ENCODE measurements around the gene DNAH2.

DNAH2 gene

GRCh38 chr17:7732981-7733539 lies 15.5 kb downstream of the DNAH2 start:
- no peak for DNase-seq

- no peak for DNase-seq
Observed at GRCh38 chr17:7737601-7738000, 20.1 kb downstream of the DNAH2 start.

- DNase-seq = no peak
Observed at GRCh38 chr17:7739746-7740145, 22.2 kb downstream of the DNAH2 start.

- DNase-seq = no peak
Observed at GRCh38 chr17:7740481-7741001, 23.0 kb downstream of the DNAH2 start.

GRCh38 chr17:7742729-7743128 lies 25.2 kb downstream of the DNAH2 start:
- no peak for DNase-seq

- no peak for DNase-seq
Observed at GRCh38 chr17:7744416-7744815, 26.9 kb downstream of the DNAH2 start.

- DNase-seq = no peak
Observed at GRCh38 chr17:7745748-7746470, 28.4 kb downstream of the DNAH2 start.

GRCh38 chr17:7747635-7748071 lies 30.1 kb downstream of the DNAH2 start:
- no peak for DNase-seq

- DNase-seq = no peak
Observed at GRCh38 chr17:7748076-7748775, 30.7 kb downstream of the DNAH2 start.

GRCh38 chr17:7750321-7750821 lies 32.8 kb downstream of the DNAH2 start:
- DNase-seq = peak; percentile 38

GRCh38 chr17:7754656-7755055 lies 37.1 kb downstream of the DNAH2 start:
- DNase-seq = no peak

GRCh38 chr17:7755095-7755890 lies 37.7 kb downstream of the DNAH2 start:
- DNase-seq = no peak

- DNase-seq = no peak
Observed at GRCh38 chr17:7756968-7757367, 39.4 kb downstream of the DNAH2 start.

- DNase-seq = no peak
Observed at GRCh38 chr17:7763919-7764318, 46.4 kb downstream of the DNAH2 start.

GRCh38 chr17:7767004-7767403 lies 49.5 kb downstream of the DNAH2 start:
- DNase-seq = no peak

- no peak for DNase-seq
Observed at GRCh38 chr17:7767405-7768021, 50.0 kb downstream of the DNAH2 start.

GRCh38 chr17:7769854-7770253 lies 52.3 kb downstream of the DNAH2 start:
- no peak for DNase-seq

GRCh38 chr17:7774055-7774521 lies 56.5 kb downstream of the DNAH2 start:
- no peak for DNase-seq

GRCh38 chr17:7775051-7775450 lies 57.5 kb downstream of the DNAH2 start:
- no peak for DNase-seq

GRCh38 chr17:7777017-7777416 lies 59.5 kb downstream of the DNAH2 start:
- DNase-seq = no peak

GRCh38 chr17:7780736-7781135 lies 63.2 kb downstream of the DNAH2 start:
- DNase-seq = no peak

GRCh38 chr17:7781429-7781828 lies 63.9 kb downstream of the DNAH2 start:
- peak; percentile 79 for DNase-seq

All from kidney glomerular epithelial cell (primary cell).